Measurements from ENCODE around the gene SLC9A6. TPM values are rescaled to one million over a fixed set of nuclear protein-coding genes. Genes with fewer than 3 reads are reported as not detected.

The SLC9A6 gene
- total and polyA plus RNA-seq, 2 of the 13 experiments (the other 11 are each of a cell fraction or from before 2014, with no cell fraction given), result 3.9 to 8.0 TPM

DNA sequence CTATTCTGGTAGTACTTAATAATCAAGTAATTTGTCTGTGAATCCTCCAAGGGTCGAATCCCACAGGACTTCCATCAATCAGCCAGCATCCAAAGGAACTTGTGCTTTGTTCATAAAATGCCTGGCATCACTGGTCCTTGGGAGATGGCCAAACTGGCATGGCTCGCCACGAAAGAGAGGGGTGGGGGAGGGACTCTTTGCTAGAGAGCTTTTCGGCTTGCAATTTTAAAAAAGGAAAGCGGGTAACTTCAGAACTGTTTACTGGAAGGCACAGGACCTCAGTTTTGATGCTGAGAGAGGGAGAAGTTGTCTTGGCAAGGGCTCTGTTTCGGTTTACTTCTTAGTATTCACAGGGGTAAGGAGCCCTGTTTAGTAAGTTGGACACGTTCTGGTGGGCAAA, 82.7 kb downstream of the SLC9A6 start:
- no peaks in the 10 kb centered on the region for H3K9me3 ChIP-seq (ENCODE audit: low read length)
- POLR2A ChIA-PET, result no interaction called here

DNA sequence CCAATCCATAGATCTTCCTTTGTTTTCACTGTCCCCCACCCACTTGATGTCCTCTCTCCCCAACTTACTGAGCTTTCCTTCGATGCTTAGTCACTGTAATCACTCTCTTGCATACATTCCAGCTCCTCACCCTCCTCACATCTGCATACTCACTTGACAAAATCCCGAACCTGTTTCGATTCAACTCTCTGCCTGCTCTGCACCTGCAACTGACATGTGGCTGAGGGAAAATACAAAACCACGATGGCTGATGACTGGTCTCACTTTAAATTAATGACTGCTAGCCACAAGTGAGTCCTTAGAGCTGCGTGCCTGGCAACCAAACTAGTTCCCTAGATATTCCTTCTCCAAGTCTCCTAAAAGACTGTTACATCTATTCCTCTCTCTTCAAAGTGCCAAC, 91.7 kb downstream of the SLC9A6 start:
- in situ Hi-C loops (cut with HindIII; ENCODE audit: extremely low pct_ligation_motif_present, low pct_unique_long_range_greater_than_20kb), result no loop called here
- Histone ChIP-seq H3K36me3 (replicated peaks in 1 of 2; ENCODE audit: control insufficient read depth in 1 of 2, insufficient read depth in 2 of 2, low read length in 2 of 2) (no peaks in the 10 kb centered on the region), H3K4me2 (ENCODE audit: low read depth, low read length) (no peak overlapping the region), H3K4me3 (replicated peaks in 1 of 3; ENCODE audit: insufficient read depth in 1 of 3, low read depth in 2 of 3, low read length in 3 of 3) (no peak overlapping the region), H3K79me2 (ENCODE audit: insufficient read depth, low read length) (no peaks in the 10 kb centered on the region), H3K27me3 (ENCODE audit: control insufficient read depth in 1 of 2, insufficient read depth in 2 of 2, low read length in 2 of 2) (no peaks in the 10 kb centered on the region), H3K27ac (ENCODE audit: extremely low read length, insufficient read depth, low read length) (no peak overlapping the region), H4K20me1 (ENCODE audit: insufficient read depth, low read length) (no peaks in the 10 kb centered on the region), H3K9ac (ENCODE audit: insufficient read depth, low read depth, low read length) (no peak overlapping the region), H3K4me1 (ENCODE audit: insufficient read depth, low read length) (no peaks in the 10 kb centered on the region), H3K9me3 (ENCODE audit: low read length) (no peaks in the 10 kb centered on the region), H2AFZ (ENCODE audit: low read length) (no peak overlapping the region)
- no peak for ATAC-seq
- POLR2A ChIA-PET, result no interaction called here
- 0% methylated on average over 5 of the region's 5 CpGs for WGBS (ENCODE audit: low lambda C conversion rate)
- no peak for TF ChIP-seq TCF7 (IDR thresholded peaks at IDR 0.05; ENCODE audit: low read depth)
- no peak for DNase-seq (ENCODE audit: low spot score)
- no TSS peak for BruUV-seq (replicated peaks)
- CTCF ChIA-PET (ENCODE audit: low intra/inter-chr PET ratio, low total read pairs), result no interaction called here
- intact Hi-C loops (cut with micrococcal nuclease; ENCODE audit: unreplicated experiment), result no loop called here
- FAIRE-seq, result no peak

More for the DNA sequence above, 82.7 kb downstream of the SLC9A6 start:
- FAIRE-seq (no peak), DNase-seq (ENCODE audit: low spot score) (no peak), ATAC-seq (no peak)
- no peak overlapping the region for H3K4me3 ChIP-seq (replicated peaks in 1 of 3; ENCODE audit: insufficient read depth in 1 of 3, low read depth in 2 of 3, low read length in 3 of 3)
- H3K27me3 ChIP-seq (ENCODE audit: control insufficient read depth in 1 of 2, insufficient read depth in 2 of 2, low read length in 2 of 2), result no peaks in the 10 kb centered on the region; a peak in 1 of 5 replicates
- no peak overlapping the region for H3K27ac ChIP-seq (ENCODE audit: extremely low read length, insufficient read depth, low read length)
- H3K4me1 ChIP-seq (ENCODE audit: insufficient read depth, low read length), result no peaks in the 10 kb centered on the region
- in situ Hi-C loops (cut with HindIII; ENCODE audit: extremely low pct_ligation_motif_present, low pct_unique_long_range_greater_than_20kb), result no loop called here
- no peaks in the 10 kb centered on the region for H4K20me1 ChIP-seq (ENCODE audit: insufficient read depth, low read length)
- H2AFZ ChIP-seq (ENCODE audit: low read length), result no peak overlapping the region
- H3K36me3 ChIP-seq (replicated peaks in 1 of 2; ENCODE audit: control insufficient read depth in 1 of 2, insufficient read depth in 2 of 2, low read length in 2 of 2), result no peaks in the 10 kb centered on the region
- BruUV-seq (replicated peaks), result no TSS peak
- TF ChIP-seq ZNF749 (CRISPR knock-in tag; IDR thresholded peaks at IDR 0.05; ENCODE audit: borderline replicate concordance) (no peak), ZFAT (CRISPR knock-in tag; conservative IDR thresholded peaks at IDR 0.05) (no peak), SALL2 (CRISPR knock-in tag; IDR thresholded peaks at IDR 0.05) (no peak), CC2D1A (CRISPR knock-in tag; IDR thresholded peaks at IDR 0.05) (no peak), GABPA (IDR thresholded peaks at IDR 0.05; ENCODE audit: low read depth, low read length) (no peak), GABPA (CRISPR knock-in tag; IDR thresholded peaks at IDR 0.05; ENCODE audit: low read depth) (no peak), PHF5A (CRISPR knock-in tag; IDR thresholded peaks at IDR 0.05; ENCODE audit: low read depth, unreplicated experiment) (no peak)
- TF ChIP-seq, protein P1, sequence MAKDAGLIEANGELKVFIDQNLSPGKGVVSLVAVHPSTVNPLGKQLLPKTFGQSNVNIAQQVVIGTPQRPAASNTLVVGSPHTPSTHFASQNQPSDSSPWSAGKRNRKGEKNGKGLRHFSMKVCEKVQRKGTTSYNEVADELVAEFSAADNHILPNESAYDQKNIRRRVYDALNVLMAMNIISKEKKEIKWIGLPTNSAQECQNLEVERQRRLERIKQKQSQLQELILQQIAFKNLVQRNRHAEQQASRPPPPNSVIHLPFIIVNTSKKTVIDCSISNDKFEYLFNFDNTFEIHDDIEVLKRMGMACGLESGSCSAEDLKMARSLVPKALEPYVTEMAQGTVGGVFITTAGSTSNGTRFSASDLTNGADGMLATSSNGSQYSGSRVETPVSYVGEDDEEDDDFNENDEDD (CRISPR knock-in tag; IDR thresholded peaks at IDR 0.05; ENCODE audit: borderline replicate concordance), result no peak
- no peak overlapping the region for H3K4me2 ChIP-seq (ENCODE audit: low read depth, low read length)
- intact Hi-C loops (cut with micrococcal nuclease; ENCODE audit: unreplicated experiment), result no loop called here
- CTCF ChIA-PET (ENCODE audit: low intra/inter-chr PET ratio, low total read pairs), result no interaction called here
- WGBS (ENCODE audit: low lambda C conversion rate), result 0% methylated on average over 7 of the region's 7 CpGs
- no peak overlapping the region for H3K9ac ChIP-seq (ENCODE audit: insufficient read depth, low read depth, low read length)
- H3K79me2 ChIP-seq (ENCODE audit: insufficient read depth, low read length), result no peaks in the 10 kb centered on the region
